Superior temporal gyrus (tissue), 1 donor: ENCODE data around the gene DNAI1.
"Not testable (repeated sequence)": the region's sequence is repeated elsewhere in the genome, so short reads cannot be mapped to it uniquely, and the experiment has no call there.

Source experiments
- DNase-seq: peaks from one replicate; pipeline ENCODE4 v3.0.0-alpha.2; 2016; ENCODE audit errors: extremely low spot score

Gene DNAI1

DNA sequence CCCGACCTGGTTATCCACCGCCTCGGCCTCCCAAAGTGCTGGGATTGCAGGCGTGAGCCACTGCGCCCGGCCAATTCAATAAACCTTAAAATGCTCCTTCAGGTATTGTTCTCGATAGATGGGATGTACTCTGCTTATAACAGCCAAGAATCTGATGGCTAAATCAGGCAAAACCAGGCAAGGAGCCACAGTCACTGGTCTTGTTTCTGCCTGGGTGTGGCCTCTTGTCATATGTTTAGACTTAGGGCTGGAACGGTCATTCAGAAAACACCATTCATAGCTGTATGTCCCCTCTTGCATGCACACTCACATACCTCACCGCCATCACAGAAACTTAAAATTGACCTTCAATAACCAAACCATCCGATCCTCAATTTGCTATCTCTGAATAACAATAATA, 8.0 kb upstream of the DNAI1 start:
- DNase-seq: no peak

DNA sequence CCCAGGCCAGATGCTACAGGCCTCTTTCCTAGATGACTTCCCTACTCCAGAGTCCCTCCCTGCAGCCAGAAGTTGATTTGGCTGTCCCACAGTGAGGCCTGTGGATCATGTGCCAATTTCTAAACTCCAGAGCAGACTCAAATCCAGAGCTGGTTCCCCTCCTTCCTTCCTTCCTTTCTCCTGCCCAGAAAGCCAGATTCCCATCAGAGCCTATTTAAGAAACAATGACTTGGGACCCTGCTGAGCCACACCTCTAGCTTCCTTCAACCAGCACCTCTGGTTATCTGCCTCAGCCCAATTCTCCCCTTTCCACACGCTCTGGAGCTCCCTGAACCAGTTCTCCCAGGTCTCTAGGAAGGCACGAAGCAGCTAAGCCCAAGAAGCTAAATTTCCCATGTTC, 7.5 kb upstream of the DNAI1 start:
- no peak for DNase-seq

DNA sequence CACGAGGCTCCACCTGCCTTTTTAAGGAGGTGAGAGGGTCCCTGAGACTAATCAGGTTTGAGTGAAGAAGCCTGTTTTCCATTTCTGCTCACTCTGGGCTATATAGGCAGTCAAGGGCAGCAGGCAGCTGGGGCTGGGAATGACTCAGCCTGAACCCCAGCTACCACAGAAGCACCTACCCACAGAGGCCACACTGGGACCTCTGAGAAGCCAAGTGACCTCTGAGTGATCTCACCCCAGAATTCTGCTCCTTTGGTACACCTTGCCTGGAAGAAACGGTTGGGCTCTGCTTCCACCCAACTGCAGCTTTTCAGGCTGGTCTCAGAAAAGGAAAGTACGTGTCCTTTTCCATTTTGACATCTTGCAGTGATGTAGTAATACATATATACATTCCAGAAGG, 7.1 kb upstream of the DNAI1 start:
- DNase-seq: no peak

DNA sequence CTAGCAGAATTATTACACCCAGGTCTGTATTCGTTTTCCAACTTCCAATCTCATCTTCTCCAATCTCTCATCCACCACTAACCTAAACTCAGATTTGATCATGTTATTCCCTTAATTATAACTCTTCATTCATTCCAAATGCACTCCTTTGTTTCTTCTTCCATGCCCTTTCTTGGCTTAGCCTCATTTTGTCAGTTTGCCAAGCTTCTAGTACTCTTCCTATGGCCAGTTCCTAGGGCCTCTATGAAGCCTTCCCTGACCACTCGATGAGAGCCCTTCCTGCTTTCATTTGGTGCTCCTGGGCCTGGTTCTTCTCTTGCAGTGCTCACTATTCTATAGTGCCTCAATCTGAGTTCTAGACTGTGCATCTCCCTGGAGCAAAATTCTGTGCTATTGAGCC, 6.0 kb upstream of the DNAI1 start:
- no peak for DNase-seq

DNA sequence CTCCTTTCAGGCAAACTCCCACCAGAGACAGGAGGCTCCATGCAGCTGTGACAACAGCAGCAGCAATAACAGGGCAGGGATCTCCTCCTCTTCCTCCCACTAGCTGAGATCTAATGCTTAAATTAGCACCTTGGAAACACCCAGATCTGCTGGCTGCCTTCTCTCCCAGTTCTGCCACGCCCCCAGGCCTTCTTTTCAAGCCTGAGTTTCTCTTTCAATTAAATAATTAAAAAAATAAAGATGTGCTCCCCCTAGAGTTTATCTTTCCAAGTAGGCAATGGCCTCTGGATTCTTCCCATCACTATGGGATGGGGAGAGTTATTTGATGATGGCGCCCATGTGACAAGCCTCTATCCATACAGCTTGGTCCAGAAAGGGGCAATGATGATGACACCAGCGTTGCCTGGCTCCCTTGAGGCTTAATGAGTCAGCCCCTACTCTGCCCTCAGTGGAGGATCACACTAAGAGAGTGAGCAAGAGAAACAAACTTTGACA, 4.0 kb upstream of the DNAI1 start:
- no peak for DNase-seq

DNA sequence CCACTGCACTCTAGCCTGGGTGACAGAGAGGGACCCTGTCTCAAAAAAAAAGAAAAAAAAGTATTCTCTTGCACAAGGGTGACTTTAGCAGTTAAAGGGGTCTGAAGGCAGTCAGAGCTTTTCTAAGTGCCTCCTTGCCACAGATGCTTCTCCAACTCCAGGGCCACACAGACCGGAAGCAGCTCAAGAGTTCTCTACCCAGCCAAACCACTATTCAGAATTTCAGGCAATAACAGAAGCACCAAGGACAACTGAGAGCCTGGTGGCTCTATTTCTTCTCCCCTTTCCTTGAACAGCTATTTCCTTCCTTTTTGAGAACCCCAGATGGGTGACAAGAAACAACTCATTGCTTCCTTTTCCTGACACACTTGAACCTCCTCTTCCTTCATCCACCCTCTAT, 2.5 kb upstream of the DNAI1 start:
- no peak for DNase-seq

DNA sequence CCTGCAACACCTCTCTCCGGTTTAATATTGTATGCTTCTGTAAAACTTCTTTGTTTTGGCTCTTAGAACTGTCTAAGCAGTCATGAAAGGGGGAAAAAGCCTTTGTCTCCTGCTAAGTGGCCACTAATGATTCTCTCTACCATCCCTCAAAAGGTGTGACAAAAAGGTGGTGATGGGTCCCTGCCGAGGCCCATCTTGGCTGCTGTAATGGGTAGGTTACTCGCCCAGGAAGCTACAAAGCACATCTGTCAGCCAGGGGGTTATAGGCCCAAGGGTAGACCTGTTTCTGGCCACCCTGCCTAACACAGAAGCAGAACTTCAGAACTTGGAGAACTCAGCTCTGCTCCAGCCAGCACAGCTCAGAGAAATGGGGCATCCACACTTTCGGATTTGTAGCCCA, 1.9 kb upstream of the DNAI1 start:
- DNase-seq: no peak

DNA sequence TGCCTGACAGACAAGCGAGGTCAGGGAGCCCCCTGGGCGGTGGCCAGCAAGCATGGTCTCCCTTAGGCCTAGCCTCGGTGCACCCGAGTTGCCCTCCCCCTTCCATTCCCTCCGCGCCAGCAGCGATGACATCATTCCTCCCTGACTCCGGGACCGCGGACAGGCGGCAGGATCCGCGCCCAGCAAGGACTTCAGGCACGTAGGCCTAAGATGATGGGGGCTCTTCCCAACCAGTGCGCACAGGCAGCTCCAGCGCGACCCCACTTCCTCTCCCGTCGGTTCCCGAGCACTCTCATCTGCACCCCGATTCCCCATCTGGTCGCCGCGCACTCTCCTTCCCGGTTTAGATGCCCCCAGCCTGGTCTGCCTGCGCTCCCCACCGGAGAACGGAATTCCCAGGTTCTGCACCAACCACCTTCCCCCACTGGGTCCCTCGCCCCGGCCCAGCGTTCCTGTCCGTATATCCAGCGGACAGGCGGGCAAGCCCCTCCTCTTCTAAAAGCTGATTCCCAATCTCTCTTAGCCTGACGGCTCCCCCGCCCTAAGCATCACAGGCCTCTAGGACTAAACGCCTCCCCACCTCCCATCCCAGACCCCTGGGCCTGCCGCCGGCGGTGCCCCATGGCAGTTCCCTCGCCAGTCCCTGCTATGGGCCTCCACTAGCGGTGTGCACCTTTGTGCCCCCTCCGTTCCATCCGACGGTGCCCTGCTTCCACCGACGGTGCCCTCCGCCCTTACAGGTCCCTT, 1.2 kb upstream of the DNAI1 start:
- DNase-seq: peak; percentile 74

DNA sequence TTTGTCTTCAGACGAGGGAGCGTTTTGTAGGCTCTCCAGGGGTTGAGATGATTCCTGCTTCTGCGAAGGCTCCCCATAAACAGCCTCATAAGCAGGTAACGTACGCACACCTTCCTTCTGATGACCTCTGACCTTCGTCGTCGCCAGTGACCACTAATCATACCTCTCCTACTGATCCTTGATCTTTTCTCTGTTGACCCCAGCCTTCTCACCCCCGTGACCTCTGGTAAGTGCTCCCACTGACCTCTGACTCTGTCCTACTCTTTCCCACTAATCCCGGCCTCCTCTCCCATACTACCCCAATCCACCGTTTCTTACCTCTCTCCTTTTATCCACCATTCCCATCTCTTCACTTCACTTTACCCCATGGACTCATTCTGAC, 345 bp downstream of the DNAI1 start:
- no peak for DNase-seq

DNA sequence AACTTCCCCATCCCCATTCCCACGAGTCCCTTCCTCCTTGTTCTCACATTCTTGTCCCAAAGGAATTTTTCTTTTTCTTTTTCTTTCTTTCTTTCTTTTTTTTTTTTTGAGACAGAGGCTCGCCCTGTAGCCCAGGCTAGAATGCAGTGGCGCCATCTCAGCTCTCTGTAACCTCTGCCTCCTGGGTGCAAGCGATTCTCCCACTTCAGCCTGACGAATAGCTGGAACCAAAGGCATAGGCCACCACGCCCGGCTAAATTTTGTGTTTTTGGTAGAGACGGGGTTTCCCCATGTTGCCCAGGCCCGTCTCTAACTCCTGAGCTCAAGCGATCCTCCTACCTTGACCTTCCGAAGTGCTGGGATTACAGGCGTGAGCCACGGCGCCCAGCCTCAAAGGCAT, 751 bp downstream of the DNAI1 start:
- DNase-seq: no peak

DNA sequence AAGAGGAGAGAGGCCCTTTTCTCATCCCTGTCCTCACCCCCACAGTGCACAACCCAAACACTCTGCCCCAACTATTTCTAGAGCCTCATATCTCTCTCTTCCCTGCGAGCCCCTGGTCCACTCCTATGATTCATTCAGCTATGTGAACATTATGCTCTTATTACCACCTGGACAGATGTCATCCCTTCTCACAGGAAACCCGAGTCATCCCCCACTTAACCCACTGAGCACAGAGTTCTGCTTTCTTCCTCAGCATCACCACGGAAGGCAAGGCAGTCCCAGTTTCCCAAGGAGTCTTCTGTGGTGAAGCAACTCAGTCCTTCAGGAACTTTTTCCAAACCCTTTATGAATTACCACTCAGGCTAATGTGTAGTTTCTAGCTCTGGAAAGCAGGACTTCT, 1.3 kb downstream of the DNAI1 start:
- no peak for DNase-seq

DNA sequence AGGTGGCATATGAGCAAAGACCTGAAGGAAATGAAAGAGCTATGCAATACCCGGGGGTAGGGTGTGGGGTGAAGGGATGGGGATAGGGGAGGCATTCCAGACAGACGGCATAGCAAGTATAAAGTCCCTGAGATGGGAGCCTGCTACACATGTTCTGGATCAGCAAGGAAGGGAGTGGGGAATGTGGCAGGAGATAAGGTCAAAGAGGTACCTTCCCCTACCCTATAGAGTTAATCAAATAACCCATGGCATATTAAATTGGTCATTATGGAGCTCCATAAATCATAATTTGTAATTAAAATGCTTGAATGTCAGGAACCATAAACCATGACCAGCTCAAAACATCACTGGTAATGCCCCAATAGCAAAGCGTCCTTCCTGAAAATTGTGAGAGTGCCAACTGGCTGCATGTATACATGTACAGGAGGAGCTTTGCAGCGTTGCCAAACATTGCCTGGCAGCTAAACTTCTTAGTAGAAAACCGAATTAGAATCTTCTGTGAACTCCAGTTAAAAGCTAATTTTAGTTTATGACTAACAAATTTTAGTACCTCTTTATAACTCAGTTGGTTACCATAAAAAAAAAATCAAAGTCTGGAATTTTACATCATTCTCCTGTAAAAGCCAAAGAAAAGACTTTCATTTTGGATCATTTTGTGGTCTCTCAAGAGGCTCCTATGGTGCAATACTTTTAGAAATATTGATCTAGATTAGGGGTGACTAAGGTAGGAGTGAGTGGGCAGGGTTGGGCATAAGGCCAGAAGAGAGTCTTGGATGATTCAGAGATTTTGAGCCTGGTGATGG, 4.7 kb downstream of the DNAI1 start:
- DNase-seq: peak; percentile 74

DNA sequence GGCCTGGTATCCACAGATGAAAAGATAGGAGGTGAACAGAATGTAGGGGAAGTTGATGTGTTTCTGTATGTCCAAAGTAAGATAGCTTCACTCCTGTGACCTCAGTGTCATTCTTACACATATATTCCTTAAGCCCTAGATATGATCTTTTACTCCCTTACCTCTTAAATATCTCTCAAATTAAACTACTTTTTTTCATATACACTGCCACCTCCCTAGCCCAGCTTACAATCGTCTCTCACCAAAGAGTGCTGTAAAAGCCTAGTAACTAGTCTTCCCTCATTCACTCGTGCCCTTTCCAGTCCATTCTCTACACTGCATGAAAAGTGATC, 5.3 kb downstream of the DNAI1 start:
- no peak for DNase-seq

DNA sequence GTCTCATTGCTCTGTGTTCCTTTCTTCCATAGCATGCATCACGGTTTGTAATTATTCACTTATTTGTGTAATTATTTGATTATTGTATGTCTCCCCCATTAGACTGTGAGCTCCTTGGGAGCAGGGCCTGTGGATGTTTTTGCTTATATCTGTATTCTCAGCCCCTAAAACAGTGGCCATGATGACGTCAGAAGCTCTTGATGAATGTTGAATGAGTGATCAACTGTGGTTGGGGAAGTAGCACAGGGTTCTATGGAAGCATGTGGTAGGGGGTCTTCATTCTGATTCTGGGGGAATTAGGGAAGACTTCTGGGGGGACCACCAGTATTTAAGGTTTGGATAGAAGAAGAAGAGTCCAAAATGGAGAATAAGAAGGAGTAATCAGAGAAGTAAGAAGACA, 6.0 kb downstream of the DNAI1 start:
- no peak for DNase-seq

DNA sequence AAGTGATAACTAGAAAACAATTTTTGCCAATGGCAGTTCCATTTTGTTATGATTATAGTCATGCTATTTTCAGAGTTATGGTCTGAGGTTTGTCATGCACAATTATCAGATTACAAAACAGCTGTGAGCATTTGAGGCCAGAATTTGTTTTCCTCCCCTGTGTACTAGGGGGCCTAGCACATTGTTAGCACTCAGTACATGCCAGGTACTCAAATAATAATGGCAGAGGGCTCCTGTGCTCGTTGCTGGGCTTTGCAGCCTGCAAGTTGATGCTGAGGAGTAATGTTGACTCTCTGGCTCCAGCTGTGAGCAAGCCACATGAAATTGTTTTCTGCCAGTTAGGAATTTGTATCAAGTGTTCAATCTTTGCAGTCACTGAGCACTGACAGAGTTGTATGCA, 6.9 kb downstream of the DNAI1 start:
- DNase-seq: no peak

DNA sequence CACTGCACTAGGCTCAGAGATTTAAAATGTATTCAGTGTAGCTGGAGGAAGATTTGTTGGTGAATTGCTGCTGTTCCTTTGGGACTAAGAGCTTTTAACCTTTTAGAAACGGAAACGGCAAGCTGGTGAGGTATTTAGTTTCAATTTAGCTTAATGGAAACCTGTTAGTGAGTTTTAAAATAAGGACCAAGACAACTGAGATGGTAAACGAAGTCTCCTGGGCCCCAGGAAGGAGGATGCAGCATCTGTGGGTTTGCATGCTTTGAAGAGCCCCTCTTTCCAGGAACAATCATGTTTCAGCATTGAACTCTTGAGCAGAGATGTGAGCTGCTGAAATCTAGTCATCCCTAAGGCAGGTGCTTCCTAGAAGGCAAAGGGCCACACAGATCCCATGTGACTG, 16.5 kb downstream of the DNAI1 start:
- no peak for DNase-seq

DNA sequence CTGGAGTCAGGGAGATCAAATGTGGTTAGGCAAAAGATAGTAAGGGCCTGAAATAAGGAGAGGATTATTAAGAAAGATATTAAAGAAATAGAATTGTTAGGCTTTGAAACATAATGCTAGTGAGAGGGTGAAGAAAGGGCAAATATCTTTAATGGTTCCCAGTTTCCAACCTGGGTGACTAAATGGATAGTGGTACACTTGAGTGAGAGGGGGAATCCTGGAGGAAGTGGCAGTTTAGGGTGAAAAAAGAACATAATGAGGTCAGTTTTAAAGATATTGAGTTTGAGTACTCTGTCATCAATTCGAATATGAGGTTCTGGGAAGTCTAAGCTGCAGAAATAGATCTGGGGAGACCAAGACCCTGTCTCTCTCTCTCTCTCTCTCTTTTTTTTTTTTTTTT, 18.9 kb downstream of the DNAI1 start:
- DNase-seq: no peak

DNA sequence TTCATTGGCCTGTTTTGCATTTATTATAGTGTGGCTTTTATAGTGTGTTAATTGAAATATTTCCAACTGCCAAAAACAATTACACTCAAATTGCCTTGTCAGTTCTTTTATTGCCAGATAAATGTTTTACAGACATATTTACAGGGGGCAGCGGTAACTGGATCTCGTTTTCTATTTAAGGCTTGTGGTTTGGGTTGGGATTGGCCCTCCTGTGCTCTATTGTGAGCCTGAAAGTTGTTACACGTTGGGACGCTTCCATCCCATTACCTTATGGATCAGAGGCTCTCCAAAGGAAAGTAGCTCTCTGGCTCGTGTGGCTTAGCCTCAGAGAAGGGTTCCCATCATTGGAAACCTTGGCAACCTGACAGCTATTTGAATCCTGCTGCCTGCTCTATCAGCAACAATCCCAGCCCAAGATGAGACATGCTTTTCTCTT, 20.8 kb downstream of the DNAI1 start:
- no peak for DNase-seq

DNA sequence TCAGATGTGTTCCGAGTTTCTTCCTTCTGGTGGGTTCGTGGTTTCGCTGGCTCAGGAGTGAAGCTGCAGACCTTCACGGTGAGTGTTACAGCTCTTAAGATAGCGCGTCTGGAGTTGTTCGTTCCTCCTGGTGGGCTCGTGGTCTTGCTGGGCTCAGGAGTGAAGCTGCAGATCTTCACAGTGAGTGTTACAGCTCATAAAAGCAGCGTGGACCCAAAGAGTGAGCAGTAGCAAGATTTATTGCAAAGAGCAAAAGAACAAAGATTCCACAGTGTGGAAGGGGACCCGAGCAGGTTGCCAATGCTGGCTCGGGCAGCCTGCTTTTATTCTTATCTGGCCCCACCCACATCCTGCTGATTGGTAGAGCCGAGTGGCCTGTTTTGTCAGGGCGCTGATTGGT, 23.0 kb downstream of the DNAI1 start:
- not testable (repeated sequence) for DNase-seq

DNA sequence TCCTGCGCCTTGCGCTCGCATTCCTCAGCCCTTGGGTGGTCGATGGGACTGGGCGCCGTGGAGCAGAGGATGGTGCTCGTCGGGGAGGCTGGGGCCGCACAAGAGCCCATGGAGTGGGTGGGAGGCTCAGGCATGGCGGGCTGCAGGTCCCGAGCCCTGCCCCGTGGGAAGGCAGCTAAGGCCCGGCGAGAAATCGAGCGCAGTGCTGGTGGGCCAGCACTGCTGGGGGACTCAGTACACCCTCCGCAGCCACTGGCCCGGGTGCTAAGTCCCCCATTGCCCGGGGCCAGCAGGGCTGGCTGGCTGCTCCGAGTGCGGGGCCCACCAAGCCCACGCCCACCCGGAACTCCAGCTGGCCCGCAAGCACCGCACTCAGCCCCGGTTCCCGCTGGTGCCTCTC, 24.1 kb downstream of the DNAI1 start:
- DNase-seq: not testable (repeated sequence)

DNA sequence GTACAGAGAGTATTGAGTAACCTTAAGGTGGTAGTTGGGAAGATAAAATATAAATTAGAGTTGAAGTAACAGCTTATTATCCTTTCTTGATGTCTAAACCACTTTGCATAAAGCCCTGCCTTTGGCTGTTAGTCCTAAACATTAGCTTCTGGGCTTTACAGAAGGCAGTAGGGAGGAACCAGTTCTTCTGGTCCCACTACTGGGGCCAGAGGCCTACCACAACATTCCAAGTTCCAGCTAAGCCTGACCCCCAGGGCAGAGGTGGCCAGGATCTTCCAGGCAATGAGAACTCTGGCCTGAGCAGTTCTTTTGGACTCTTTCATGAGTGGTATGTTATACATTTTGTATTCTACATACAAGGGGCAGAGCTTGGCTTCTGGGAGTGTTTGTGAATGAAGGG, 26.1 kb downstream of the DNAI1 start:
- DNase-seq: no peak

DNA sequence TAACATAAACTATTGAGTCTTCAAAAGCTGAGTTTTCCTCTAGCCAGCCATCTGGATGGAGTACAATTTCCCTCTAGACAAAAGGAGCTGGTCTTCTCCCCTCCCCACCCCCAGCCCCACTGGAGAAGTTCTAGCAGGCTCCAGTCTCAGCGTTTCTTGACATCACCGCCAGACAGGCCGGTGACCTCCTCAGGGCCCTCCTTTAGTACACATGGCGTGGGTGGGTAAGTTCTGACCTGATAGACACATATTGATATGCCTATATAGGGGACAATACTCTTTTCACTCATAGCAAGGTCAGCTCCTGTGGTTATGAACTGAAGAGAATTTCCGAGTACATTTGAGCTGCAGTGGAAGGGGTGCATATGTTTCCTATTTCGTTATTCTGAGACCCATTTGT, 27.2 kb downstream of the DNAI1 start:
- no peak for DNase-seq

DNA sequence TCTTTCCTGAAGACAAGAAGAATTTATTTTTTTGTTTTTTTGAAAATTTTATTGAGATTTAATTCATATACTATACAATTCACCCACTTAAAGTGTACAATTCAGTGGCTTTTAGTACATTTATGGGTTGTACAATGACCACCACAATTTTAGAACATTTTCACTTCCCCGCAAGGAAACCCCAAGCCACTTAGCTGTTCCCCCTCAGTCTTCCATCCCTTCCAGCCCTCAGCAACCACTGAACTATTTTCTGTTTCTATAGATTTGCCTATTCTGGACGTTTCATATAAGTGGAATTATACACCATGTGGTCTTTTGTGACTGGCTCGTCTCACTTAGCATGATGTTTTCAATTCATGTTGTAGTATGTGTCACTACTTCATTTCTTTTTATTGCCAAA, 28.0 kb downstream of the DNAI1 start:
- no peak for DNase-seq
